OCI-LY7 (cell line): ENCODE data around the gene NEAT1. TPM values are rescaled to one million over a fixed set of nuclear protein-coding genes. Genes with fewer than 3 reads are reported as not detected.

Experiments used
- BruUV-seq: library from RNA; stranded (reverse); fragments of 400-500 nt; replicated peaks from 2 replicates; lab custom pipeline; 2021; lab: Mats Ljungman, UMichigan
- CTCF ChIA-PET: fragments of 300-600 bp; sonication (Branson Sonifier 250); formaldehyde crosslinking; loops from one replicate; lab custom pipeline; 2022; ENCODE audit warnings: antibody characterized with exemption; ENCODE audit not compliant: unreplicated experiment; lab: Charles Lee
- POLR2A ChIA-PET: fragments of 300-600 bp; sonication (Branson Sonifier 250); formaldehyde crosslinking; loops from one replicate; lab custom pipeline; 2022; ENCODE audit warnings: antibody characterized with exemption; lab: Charles Lee
- DNase-seq: peaks from one replicate; pipeline ENCODE4 v3.0.0-alpha.2; 2015; ENCODE audit warnings: low spot score
- H2AFZ ChIP-seq: fragments of 200-600 bp; sonication (generic), shearing (Covaris generic); 2 replicates; pipeline ENCODE4 v1.6.1; 2014; ENCODE audit warnings: mild to moderate bottlenecking, antibody characterized with exemption, low read length, moderate library complexity
- H3K27ac ChIP-seq: fragments of 200-600 bp; sonication (generic); 2 replicates; pipeline ENCODE4 v1.5.1; 2014; ENCODE audit warnings: mixed run types, low read depth, mild to moderate bottlenecking, moderate library complexity, low read length, inconsistent platforms; ENCODE audit not compliant: poor library complexity, severe bottlenecking
- H3K36me3 ChIP-seq: fragments of 200-600 bp; sonication (generic); 2 replicates; pipeline ENCODE4 v1.6.1; 2014; ENCODE audit warnings: mild to moderate bottlenecking, antibody characterized with exemption, low read length, moderate library complexity, mixed read lengths; ENCODE audit not compliant: insufficient read depth
- H3K4me1 ChIP-seq: fragments of 200-600 bp; sonication (generic); 2 replicates; pipeline ENCODE4 v1.5.1; 2014; ENCODE audit warnings: mild to moderate bottlenecking, low read length; ENCODE audit not compliant: insufficient read depth, poor library complexity, severe bottlenecking
- H3K4me2 ChIP-seq: fragments of 200-600 bp; sonication (generic); 2 replicates; pipeline ENCODE4 v1.6.1; 2014; ENCODE audit warnings: mild to moderate bottlenecking, low read length
- H3K4me3 ChIP-seq: fragments of 200-600 bp; sonication (generic); 2 replicates; pipeline ENCODE4 v1.5.1; 2014; ENCODE audit warnings: mild to moderate bottlenecking, low read depth, low read length; ENCODE audit not compliant: poor library complexity, severe bottlenecking
- H3K79me2 ChIP-seq: fragments of 200-600 bp; sonication (generic); 2 replicates; pipeline ENCODE4 v1.6.1; 2016; ENCODE audit warnings: low read depth, mild to moderate bottlenecking, low read length, moderate library complexity, mixed read lengths; ENCODE audit not compliant: insufficient read depth
- H3K9me2 ChIP-seq: fragments of 200-600 bp; sonication (generic); 2 replicates; pipeline ENCODE4 v1.6.1; 2016; ENCODE audit warnings: mild to moderate bottlenecking, low read length, mixed read lengths; ENCODE audit not compliant: insufficient read depth
- H3K9me3 ChIP-seq: fragments of 200-600 bp; sonication (generic); 2 replicates; pipeline ENCODE4 v1.6.1; 2014; ENCODE audit warnings: mild to moderate bottlenecking, mixed run types, low read length, mixed read lengths
- H4K20me1 ChIP-seq: fragments of 200-600 bp; sonication (generic); 2 replicates; pipeline ENCODE4 v1.6.1; 2014; ENCODE audit warnings: mild to moderate bottlenecking, antibody characterized with exemption, low read length, moderate library complexity, mixed read lengths; ENCODE audit not compliant: insufficient read depth
- CTCF ChIP-seq: fragments of 200-600 bp; sonication (generic); conservative IDR thresholded peaks from 2 replicates; pipeline ENCODE4 v1.5.1; 2014; ENCODE audit warnings: mild to moderate bottlenecking, antibody characterized with exemption, low read length, moderate library complexity, mixed read lengths
- EZH2phosphoT487 ChIP-seq: fragments of 200-600 bp; sonication (generic); IDR thresholded peaks from 2 replicates; pipeline ENCODE4 v1.6.1; 2018; ENCODE audit warnings: low read depth, borderline replicate concordance, mild to moderate bottlenecking, mixed run types, antibody characterized with exemption, low read length, moderate library complexity, mixed read lengths
- intact Hi-C: fragments of 100-400 bp; cut with micrococcal nuclease; formaldehyde crosslinking; loops from one replicate; pipeline ENCODE4 v1.10.0; 2022; ENCODE audit not compliant: unreplicated experiment
- total RNA-seq, 2 experiments: library from RNA; depleted of rRNA in 1 of 2; stranded (reverse); fragments of >200 nt in 1 of 2; shearing (Covaris generic) in 1 of 2; gene quantifications; 2 replicates each; pipeline ENCODE4 v1.2.3, GENCODE V29; 2014 to 2022

The NEAT1 gene
- total RNA-seq, 2 experiments from 2014 or later, result 30.1 to 440 TPM

GRCh38 chr11:65426839-65427690, 4.5 kb downstream of the NEAT1 start:
- Histone ChIP-seq H3K4me1 (peaks cover 61% of the 10 kb centered on the region), H3K27ac (peak overlapping the region; percentile 97), H3K4me2 (peak overlapping the region; percentile 91), H2AFZ (no peak overlapping the region), H3K36me3 (peaks cover 42% of the 10 kb centered on the region), H3K9me3 (no peaks in the 10 kb centered on the region), H3K9me2 (no peaks in the 10 kb centered on the region), H3K4me3 (peak overlapping the region; percentile 73), H3K79me2 (peaks cover 100% of the 10 kb centered on the region), H4K20me1 (peaks cover 24% of the 10 kb centered on the region)
- ChIA-PET CTCF (no interaction called here), POLR2A (interaction anchor here (0.6 to 3.7 kb wide), 5 partner anchors 10 to 66 kb away, joined by 3 to 17 read pairs (median 4); no protein-coding TSS in a partner anchor)
- BruUV-seq, result no TSS peak
- TF ChIP-seq CTCF, result no peak
- TF ChIP-seq EZH2phosphoT487, result no peak
- intact Hi-C loops, result no loop called here
- peak; percentile 50 for DNase-seq

- Histone ChIP-seq H3K4me3 (peak overlapping the region; percentile 73), H3K4me1 (peaks cover 70% of the 10 kb centered on the region), H3K79me2 (peaks cover 100% of the 10 kb centered on the region), H2AFZ (no peak overlapping the region), H3K9me2 (no peaks in the 10 kb centered on the region), H4K20me1 (peaks cover 24% of the 10 kb centered on the region), H3K9me3 (no peaks in the 10 kb centered on the region), H3K36me3 (peaks cover 39% of the 10 kb centered on the region), H3K27ac (peak overlapping the region; percentile 97), H3K4me2 (peak overlapping the region; percentile 91)
- peak; percentile 52 for DNase-seq
- no TSS peak for BruUV-seq
- TF ChIP-seq CTCF, result no peak
- no peak for TF ChIP-seq EZH2phosphoT487
- ChIA-PET POLR2A (no interaction called here), CTCF (no interaction called here)
- intact Hi-C loops, result no loop called here
Observed at GRCh38 chr11:65427691-65428577, 5.3 kb downstream of the NEAT1 start.
